Measurements from ENCODE around the gene TEAD3.

TEAD3 gene

GRCh38 chr6:35492974-35493284 is 4.0 kb downstream of the TEAD3 start:
- in situ Hi-C loops (cut with MboI; ENCODE audit: low sequenced_read_pairs) = no loop called here

DNA sequence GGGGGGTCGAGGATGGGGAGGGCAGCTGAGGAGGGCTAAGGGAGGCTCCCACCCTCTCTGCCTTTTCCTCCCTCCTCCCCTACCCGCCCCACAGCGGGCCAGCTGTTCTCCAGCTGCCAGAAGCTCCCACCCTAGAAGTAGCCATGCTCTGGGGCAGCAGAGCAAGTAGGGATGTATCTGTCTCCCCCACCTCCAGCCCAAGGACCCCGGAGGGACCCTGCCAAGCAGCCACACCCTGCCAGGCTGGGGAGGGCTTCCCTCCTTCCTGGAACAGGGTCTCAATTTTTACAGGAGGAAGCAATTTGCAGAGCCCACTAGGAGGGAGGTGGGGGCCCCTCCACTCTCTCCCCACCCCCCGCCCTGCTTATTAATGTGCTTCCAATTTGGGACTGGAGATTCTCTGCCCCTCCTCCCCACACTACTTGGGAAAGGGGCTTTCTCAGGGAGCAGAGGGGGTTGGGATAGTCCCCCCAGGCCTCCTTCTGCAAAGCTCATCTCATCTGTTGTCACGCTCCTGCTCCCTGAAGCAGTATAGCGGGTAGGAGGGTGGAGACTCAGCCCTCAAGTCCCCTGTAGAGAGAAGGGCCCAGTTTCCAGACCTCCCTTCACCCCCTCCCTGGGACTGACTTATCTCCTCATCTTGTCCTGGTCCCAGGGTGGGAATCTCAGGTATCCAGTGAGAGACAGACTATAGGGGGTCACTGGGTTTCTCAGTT is 4.5 kb downstream of the TEAD3 start:
- in situ Hi-C loops (cut with MboI; ENCODE audit: low sequenced_read_pairs) = no loop called here

GRCh38 chr6:35491558-35492257 is 5.2 kb downstream of the TEAD3 start:
- in situ Hi-C loops (cut with MboI; ENCODE audit: low sequenced_read_pairs) = no loop called here

DNA sequence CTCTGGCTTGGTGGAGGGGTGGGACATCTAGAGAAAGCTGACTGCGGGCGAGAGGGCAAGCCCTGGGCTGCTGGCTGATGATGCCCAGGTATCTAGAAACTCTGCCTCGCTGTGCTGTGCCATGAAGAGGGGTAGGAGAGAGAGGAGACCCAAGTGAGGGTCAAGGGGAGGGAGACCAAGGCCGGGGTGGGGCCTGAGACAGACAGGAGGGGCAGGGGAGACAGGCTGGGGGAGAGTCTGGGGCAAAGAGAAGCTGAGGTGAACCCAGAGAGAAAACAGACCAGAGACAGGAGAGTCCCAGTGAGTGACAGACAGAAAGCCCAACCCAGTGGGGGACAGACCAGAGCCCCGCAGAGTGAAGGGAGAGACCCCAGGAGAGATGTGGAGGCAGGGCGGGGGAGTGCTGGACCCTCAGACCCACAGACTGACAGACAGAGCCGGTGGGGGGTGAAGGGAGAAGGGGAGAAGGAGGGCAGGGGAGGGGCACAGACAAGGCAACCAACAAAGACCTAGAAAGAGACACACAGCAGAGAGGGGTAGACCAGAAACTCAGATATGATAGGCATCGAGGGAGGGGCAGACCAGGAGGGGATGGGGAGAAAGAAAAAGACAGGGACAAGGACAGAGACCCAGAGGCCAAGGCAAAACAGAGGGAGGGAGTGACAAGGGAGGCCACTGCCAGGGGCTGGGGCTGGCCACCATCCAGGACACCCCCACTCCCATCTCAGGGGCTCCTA is 5.9 kb downstream of the TEAD3 start:
- in situ Hi-C loops (cut with MboI; ENCODE audit: low sequenced_read_pairs) = no loop called here

DNA sequence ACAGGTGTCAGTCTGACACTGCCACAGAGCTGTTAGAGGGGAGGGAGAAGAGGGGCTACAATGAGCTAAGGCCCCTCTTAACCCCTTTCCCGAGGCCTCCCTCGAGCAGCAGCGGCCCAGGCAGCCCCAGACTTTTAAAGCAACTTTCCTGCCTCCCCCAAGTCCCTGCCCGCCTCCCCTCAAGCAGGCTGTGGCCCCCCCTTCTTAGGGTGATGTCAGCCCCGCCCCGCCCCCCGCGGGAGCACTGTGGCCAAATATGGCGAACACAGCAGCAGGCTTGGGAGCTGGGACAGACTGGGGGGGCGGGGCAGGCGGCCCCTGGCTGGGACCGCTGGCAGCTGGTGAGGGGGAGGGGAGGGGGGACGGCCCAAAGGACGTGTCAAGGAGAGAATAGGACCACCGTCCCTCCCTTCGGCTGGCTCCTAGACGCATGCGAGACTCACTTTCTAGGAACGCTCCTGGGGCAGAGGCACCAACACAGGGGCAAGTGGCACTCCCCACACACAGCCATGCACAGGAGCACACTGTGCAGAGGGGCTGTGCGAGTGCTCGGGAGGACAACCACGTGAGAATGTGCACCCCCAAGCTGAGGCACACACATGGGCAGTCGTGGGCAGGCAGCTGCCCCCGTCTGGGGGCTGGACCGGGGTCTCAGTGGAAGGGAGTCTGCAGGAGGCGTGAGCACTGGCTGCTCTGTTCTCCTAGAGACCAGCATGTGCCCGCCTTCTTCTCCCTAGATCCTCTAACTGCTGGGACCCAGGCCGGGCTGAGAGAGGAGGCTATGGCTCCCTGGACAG is 6.7 kb downstream of the TEAD3 start:
- in situ Hi-C loops (cut with MboI; ENCODE audit: low sequenced_read_pairs) = no loop called here

DNA sequence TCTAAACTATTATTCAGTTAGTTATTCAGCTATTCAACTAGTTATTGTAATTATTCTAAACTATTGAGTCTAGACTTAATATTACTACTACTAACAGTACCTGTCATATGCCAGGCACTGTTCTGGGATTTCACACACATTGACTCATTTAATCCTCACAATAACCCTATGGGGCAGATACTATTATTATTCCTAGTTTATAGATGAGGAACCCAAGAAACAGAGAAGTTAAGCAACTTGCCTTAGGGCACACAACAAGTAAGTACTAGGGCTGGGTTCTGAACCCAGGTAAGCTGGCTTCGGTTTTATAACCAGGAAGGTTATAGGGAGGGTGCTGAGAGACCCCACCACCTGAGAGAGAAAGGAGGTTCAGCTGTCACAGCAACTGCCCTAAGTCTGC is 7.8 kb downstream of the TEAD3 start:
- in situ Hi-C loops (cut with MboI; ENCODE audit: low sequenced_read_pairs) = no loop called here

DNA sequence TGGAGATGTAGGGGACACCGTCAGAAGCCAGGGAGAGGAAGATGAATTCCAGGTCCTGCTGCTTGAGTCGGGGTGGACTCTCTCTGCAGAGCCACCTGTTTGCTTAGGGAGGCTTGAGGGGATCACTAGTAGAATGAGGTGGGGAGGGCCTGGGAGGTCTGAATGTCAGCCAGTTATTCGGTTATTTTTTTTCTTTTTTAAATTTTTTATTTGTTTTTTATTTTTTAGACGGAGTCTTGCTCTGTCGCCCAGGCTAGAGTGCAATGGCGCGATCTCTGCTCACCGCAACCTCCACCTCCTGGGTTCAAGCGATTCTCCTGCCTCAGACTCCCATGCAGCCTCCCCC is 8.4 kb downstream of the TEAD3 start:
- in situ Hi-C loops (cut with MboI; ENCODE audit: low sequenced_read_pairs) = no loop called here

DNA sequence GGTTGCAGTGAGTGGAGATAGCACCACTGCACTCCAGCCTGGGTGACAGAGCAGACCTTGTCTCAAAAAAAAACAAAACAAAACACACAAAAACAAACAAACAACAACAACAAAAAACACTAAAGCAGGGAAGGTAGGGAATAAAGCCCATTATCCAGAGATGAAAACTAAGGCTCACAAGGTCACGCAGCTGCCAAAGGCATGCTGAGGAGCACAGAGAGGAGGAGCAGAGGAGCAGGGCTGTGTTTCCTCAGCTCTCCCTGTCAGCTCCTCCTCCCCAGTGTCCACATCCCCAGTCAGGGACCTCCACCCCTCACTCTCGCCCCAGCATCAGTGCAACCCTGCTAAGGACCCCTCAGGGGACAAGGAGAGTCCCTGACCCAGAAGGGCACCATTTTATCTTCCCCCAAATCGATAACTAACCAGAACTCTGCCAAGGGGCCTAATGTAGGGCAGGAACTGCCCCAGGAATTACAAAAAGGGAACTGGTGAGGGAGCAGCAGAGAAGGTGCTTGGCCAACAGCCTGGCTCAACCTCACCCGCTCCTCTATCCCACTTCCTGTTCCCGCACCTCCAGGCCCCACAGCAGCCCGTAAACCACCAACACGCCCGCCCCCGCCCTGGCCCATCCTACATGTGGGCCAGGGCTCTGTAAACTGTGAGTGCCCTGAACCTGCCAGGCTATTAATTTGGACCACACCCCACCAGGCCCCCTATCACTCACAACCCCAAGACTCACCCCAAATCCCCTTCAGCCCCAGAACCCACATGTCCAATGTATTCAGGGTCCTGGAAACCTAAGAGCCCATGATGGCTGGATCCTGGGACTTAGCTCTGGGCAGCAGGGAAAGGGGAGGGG is 9.0 kb downstream of the TEAD3 start:
- in situ Hi-C loops (cut with MboI; ENCODE audit: low sequenced_read_pairs) = no loop called here

- in situ Hi-C loops (cut with MboI; ENCODE audit: low sequenced_read_pairs) = no loop called here
These were observed 10.6 kb downstream of the TEAD3 start for GRCh38 chr6:35486005-35486925.

DNA sequence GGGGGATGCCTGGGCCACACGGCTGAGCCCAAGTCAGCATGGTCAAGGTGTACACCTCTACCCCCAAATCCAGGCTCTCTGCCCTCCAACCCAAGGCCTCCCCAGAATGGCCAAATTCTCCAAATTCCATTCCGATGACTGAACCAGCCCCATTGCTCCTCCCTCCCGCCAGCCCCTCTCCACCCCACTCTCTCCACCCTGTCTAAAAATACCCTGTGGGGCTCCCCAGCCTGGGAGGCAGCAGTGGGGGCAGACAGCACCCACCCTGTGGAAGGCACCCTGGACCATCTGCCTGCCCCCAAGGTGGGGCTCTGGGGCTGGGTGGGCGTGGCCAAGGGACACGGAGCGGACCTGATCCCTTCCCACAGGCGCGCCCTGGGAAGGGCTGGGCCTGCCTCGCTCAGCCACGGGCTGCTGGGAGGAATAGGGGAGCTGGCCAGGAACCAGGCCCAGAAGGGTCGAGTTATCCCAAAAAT is 11.4 kb downstream of the TEAD3 start:
- in situ Hi-C loops (cut with MboI; ENCODE audit: low sequenced_read_pairs) = no loop called here

DNA sequence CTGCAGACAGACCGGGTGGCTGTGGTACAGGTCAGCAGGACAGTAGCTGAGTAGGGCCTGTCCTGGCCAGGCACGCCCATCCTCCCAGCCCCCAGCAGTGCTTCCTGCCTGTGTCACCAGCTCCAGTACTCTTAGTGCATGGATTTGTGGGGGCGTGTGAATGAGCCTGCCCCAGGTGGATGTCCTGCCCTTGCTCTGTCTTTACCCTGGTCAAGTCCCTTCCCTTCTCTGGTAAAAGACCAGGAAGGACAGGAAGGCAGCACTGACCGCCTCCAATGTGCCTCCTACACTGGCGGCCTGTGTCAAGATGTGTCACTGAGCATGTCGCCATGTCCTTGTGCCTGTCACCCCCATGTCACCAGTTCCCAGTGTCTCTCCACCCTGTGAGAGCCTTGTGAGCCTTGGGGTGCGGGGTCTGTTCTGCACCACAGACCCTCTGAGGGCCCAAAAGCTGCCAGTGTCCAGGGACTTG is 11.9 kb downstream of the TEAD3 start:
- in situ Hi-C loops (cut with MboI; ENCODE audit: low sequenced_read_pairs) = no loop called here

- in situ Hi-C loops (cut with MboI; ENCODE audit: low sequenced_read_pairs) = no loop called here
These were observed 12.8 kb downstream of the TEAD3 start for GRCh38 chr6:35483893-35484645.

GRCh38 chr6:35483490-35483889 is 13.4 kb downstream of the TEAD3 start:
- in situ Hi-C loops (cut with MboI; ENCODE audit: low sequenced_read_pairs) = no loop called here

GRCh38 chr6:35483062-35483461 is 13.8 kb downstream of the TEAD3 start:
- in situ Hi-C loops (cut with MboI; ENCODE audit: low sequenced_read_pairs) = no loop called here

GRCh38 chr6:35481226-35481625 is 15.7 kb downstream of the TEAD3 start:
- in situ Hi-C loops (cut with MboI; ENCODE audit: low sequenced_read_pairs) = no loop called here

GRCh38 chr6:35480176-35480575 is 16.7 kb downstream of the TEAD3 start:
- in situ Hi-C loops (cut with MboI; ENCODE audit: low sequenced_read_pairs) = no loop called here

DNA sequence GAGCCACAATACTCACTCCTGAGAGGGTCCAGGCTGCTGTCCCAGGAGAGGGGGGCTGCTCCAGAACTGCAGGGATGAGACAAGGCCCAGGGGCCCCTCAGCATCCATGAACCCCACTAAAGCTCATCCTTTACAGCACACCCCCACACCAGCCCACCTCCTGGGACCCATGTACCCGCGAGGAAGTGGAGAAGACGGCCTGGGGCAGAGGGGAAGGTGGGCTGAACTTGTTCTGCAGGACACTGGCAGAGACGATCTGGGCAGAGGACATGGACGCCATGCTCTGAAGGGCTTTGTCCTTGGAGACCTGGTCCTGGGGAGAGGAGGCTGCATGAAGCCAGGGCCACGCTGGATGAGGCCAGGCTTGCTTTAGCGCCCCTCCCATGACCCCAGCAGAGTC is 18.6 kb downstream of the TEAD3 start:
- in situ Hi-C loops (cut with MboI; ENCODE audit: low sequenced_read_pairs) = no loop called here

DNA sequence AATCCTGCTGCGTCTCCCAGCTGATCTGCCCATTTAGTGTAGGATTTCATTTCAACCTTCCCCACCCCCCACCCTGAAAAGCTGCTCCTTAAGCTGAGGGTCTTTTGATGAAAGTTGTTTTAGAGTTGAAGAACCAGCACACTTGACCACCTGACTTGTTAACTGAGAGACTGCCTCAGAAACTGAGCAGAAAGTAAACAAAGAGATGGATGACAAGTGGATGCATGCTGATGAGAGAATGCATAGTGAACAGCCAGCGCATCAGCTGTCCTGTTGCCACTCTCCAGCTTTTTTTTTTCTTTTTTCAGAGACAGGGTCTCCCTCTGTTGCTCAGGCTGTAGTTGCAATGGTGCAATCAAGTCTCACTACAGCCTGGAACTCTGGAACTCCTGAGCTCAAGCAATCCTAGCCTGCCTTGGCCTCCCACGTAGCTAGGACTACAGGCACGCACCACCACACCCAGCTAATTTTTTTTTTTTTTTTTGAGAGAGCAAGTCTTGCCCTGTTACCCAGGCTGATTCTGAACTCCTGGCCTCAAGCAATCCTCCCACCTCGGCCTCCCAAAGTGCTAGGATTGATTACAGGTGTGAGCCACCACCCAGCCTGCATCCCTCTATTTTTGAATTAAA is 19.2 kb downstream of the TEAD3 start:
- in situ Hi-C loops (cut with MboI; ENCODE audit: low sequenced_read_pairs) = no loop called here
